ENCODE measurements around the gene RGL1. TPM values are rescaled to one million over a fixed set of nuclear protein-coding genes. Genes with fewer than 3 reads are reported as not detected.

Gene RGL1
- total RNA-seq, 1 experiment from 2014 or later, result 1.5 TPM

- ChIA-PET CTCF (interaction anchor here (0.6 kb wide), 1 partner anchor 8 kb away, joined by 3 read pairs; no protein-coding TSS in a partner anchor), POLR2A (ENCODE audit: unreplicated experiment) (no interaction called here)
- intact Hi-C loops (cut with micrococcal nuclease), result no loop called here
Measured at GRCh38 chr1:183908079-183908478, 103.2 kb downstream of the RGL1 start.

GRCh38 chr1:183909672-183910071 is 104.8 kb downstream of the RGL1 start:
- CTCF ChIA-PET, result no interaction called here
- BruUV-seq (replicated peaks), result no TSS peak

More at GRCh38 chr1:183908079-183908478, 103.2 kb downstream of the RGL1 start:
- DNase-seq (no peak), ATAC-seq (no peak)
- TF ChIP-seq EZH2phosphoT487 (IDR thresholded peaks at IDR 0.05; ENCODE audit: borderline replicate concordance, low read length), result no peak
- no peak for TF ChIP-seq CTCF (conservative IDR thresholded peaks at IDR 0.05; ENCODE audit: low read depth, low read length)
- TF ChIP-seq EZH2 (IDR thresholded peaks at IDR 0.05; ENCODE audit: low read length, unreplicated experiment), result no peak
- no peaks in the 10 kb centered on the region for H3K9me2 ChIP-seq (replicated peaks; ENCODE audit: low read length)
- H3K79me2 ChIP-seq (ENCODE audit: low read length), result no peaks in the 10 kb centered on the region
- H3K4me3 ChIP-seq (ENCODE audit: low read length), result no peak overlapping the region
- no peak overlapping the region for H3K27ac ChIP-seq (ENCODE audit: low read length)
- no peak overlapping the region for H3K9ac ChIP-seq (ENCODE audit: low read length)
- no peaks in the 10 kb centered on the region for H3F3A ChIP-seq (ENCODE audit: low read length, unreplicated experiment)
- no peak overlapping the region for H2AFZ ChIP-seq (ENCODE audit: low read length)
- no peaks in the 10 kb centered on the region for H3K36me3 ChIP-seq (ENCODE audit: low read depth, low read length)
- no peaks in the 10 kb centered on the region for H3K4me1 ChIP-seq (ENCODE audit: insufficient read depth, low read length)
- H4K20me1 ChIP-seq (ENCODE audit: low read length), result no peaks in the 10 kb centered on the region
- H3K27me3 ChIP-seq (ENCODE audit: low read length), result no peaks in the 10 kb centered on the region
- no peak overlapping the region for H3K4me2 ChIP-seq (ENCODE audit: low read length)
- no TSS peak for BruUV-seq (replicated peaks)
- H3K9me3 ChIP-seq (ENCODE audit: low read length), result no peaks in the 10 kb centered on the region

DNA sequence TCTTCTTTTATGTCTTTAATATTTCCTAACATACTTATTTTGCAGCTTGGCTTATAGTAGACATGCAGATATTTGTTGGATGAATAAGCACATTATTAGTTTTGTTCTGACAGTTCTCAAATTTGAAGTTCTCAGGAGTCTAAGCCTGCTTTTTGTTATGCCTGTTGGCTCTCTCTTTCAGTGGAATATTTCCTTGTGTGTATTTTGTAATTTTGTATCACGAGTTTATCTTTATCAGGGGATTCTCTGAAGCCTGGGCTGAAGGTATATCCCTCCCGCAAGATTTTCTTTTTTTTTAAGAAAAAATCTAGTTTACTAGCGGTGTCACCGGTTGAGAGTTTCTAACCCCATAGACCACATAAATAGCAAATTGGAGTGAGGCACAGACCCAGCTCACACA is 105.9 kb downstream of the RGL1 start:
- no TSS peak for BruUV-seq (replicated peaks)
- Histone ChIP-seq H3K4me3 (ENCODE audit: low read length) (no peak overlapping the region), H3F3A (ENCODE audit: low read length, unreplicated experiment) (no peaks in the 10 kb centered on the region), H3K4me1 (ENCODE audit: insufficient read depth, low read length) (peaks cover 8% of the 10 kb centered on the region), H3K4me2 (ENCODE audit: low read length) (no peak overlapping the region), H4K20me1 (ENCODE audit: low read length) (no peaks in the 10 kb centered on the region), H3K27me3 (ENCODE audit: low read length) (no peaks in the 10 kb centered on the region), H3K9ac (ENCODE audit: low read length) (no peak overlapping the region), H3K9me2 (replicated peaks; ENCODE audit: low read length) (no peaks in the 10 kb centered on the region), H3K9me3 (ENCODE audit: low read length) (no peaks in the 10 kb centered on the region), H2AFZ (ENCODE audit: low read length) (no peak overlapping the region), H3K36me3 (ENCODE audit: low read depth, low read length) (no peaks in the 10 kb centered on the region), H3K79me2 (ENCODE audit: low read length) (no peaks in the 10 kb centered on the region), H3K27ac (ENCODE audit: low read length) (no peak overlapping the region)
- POLR2A ChIA-PET (ENCODE audit: unreplicated experiment), result no interaction called here
- no peak for TF ChIP-seq EZH2phosphoT487 (IDR thresholded peaks at IDR 0.05; ENCODE audit: borderline replicate concordance, low read length)
- TF ChIP-seq EZH2 (IDR thresholded peaks at IDR 0.05; ENCODE audit: low read length, unreplicated experiment), result no peak
- TF ChIP-seq CTCF (conservative IDR thresholded peaks at IDR 0.05; ENCODE audit: low read depth, low read length), result no peak
- ATAC-seq (no peak), DNase-seq (no peak)
- intact Hi-C loops (cut with micrococcal nuclease), result no loop called here
- CTCF ChIA-PET, result no interaction called here

More at GRCh38 chr1:183909672-183910071, 104.8 kb downstream of the RGL1 start:
- Histone ChIP-seq H3K9me3 (ENCODE audit: low read length) (no peaks in the 10 kb centered on the region), H3K36me3 (ENCODE audit: low read depth, low read length) (no peaks in the 10 kb centered on the region), H2AFZ (ENCODE audit: low read length) (no peak overlapping the region), H3K4me1 (ENCODE audit: insufficient read depth, low read length) (no peaks in the 10 kb centered on the region), H4K20me1 (ENCODE audit: low read length) (no peaks in the 10 kb centered on the region), H3F3A (ENCODE audit: low read length, unreplicated experiment) (no peaks in the 10 kb centered on the region), H3K27me3 (ENCODE audit: low read length) (no peaks in the 10 kb centered on the region), H3K27ac (ENCODE audit: low read length) (no peak overlapping the region), H3K4me3 (ENCODE audit: low read length) (no peak overlapping the region), H3K4me2 (ENCODE audit: low read length) (no peak overlapping the region), H3K9me2 (replicated peaks; ENCODE audit: low read length) (no peaks in the 10 kb centered on the region), H3K9ac (ENCODE audit: low read length) (no peak overlapping the region), H3K79me2 (ENCODE audit: low read length) (no peaks in the 10 kb centered on the region)
- TF ChIP-seq CTCF (conservative IDR thresholded peaks at IDR 0.05; ENCODE audit: low read depth, low read length), result no peak
- POLR2A ChIA-PET (ENCODE audit: unreplicated experiment), result no interaction called here
- ATAC-seq (no peak), DNase-seq (no peak)
- intact Hi-C loops (cut with micrococcal nuclease), result no loop called here

Measured in PC-3 (cell line).